ENCODE measurements around the gene SLC36A1.

SLC36A1 gene

GRCh38 chr5:151451626-151452520, 4.5 kb downstream of the SLC36A1 start:
- DNase-seq (ENCODE audit: low read depth in 3 of 3) = no peak

- DNase-seq (ENCODE audit: low read depth in 3 of 3) = no peak
Measured at GRCh38 chr5:151454166-151454565, 6.8 kb downstream of the SLC36A1 start.

GRCh38 chr5:151454889-151455288, 7.5 kb downstream of the SLC36A1 start:
- DNase-seq (ENCODE audit: low read depth in 3 of 3) = no peak

- DNase-seq (ENCODE audit: low read depth in 3 of 3) = no peak
Measured at GRCh38 chr5:151456321-151456940, 9.0 kb downstream of the SLC36A1 start.

GRCh38 chr5:151458314-151458713, 10.9 kb downstream of the SLC36A1 start:
- no peak for DNase-seq (ENCODE audit: low read depth in 3 of 3)

GRCh38 chr5:151459680-151460324, 12.4 kb downstream of the SLC36A1 start:
- no peak for DNase-seq (ENCODE audit: low read depth in 3 of 3)

- no peak for DNase-seq (ENCODE audit: low read depth in 3 of 3)
Measured at GRCh38 chr5:151461312-151461711, 13.9 kb downstream of the SLC36A1 start.

- DNase-seq (ENCODE audit: low read depth in 3 of 3) = no peak
Measured at GRCh38 chr5:151463137-151464029, 16.0 kb downstream of the SLC36A1 start.

- DNase-seq (ENCODE audit: low read depth in 3 of 3) = no peak
Measured at GRCh38 chr5:151464101-151464500, 16.7 kb downstream of the SLC36A1 start.

GRCh38 chr5:151465476-151465875, 18.1 kb downstream of the SLC36A1 start:
- DNase-seq (ENCODE audit: low read depth in 3 of 3) = no peak

GRCh38 chr5:151467576-151467975, 20.2 kb downstream of the SLC36A1 start:
- no peak for DNase-seq (ENCODE audit: low read depth in 3 of 3)

- DNase-seq (ENCODE audit: low read depth in 3 of 3) = no peak
Measured at GRCh38 chr5:151469386-151469785, 22.0 kb downstream of the SLC36A1 start.

- no peak for DNase-seq (ENCODE audit: low read depth in 3 of 3)
Measured at GRCh38 chr5:151469992-151470391, 22.6 kb downstream of the SLC36A1 start.

- DNase-seq (ENCODE audit: low read depth in 3 of 3) = no peak
Measured at GRCh38 chr5:151470439-151470838, 23.0 kb downstream of the SLC36A1 start.

- no peak for DNase-seq (ENCODE audit: low read depth in 3 of 3)
Measured at GRCh38 chr5:151471276-151471675, 23.9 kb downstream of the SLC36A1 start.

GRCh38 chr5:151474799-151475198, 27.4 kb downstream of the SLC36A1 start:
- DNase-seq (ENCODE audit: low read depth in 3 of 3) = no peak

GRCh38 chr5:151475388-151475787, 28.0 kb downstream of the SLC36A1 start:
- DNase-seq (ENCODE audit: low read depth in 3 of 3) = no peak

- no peak for DNase-seq (ENCODE audit: low read depth in 3 of 3)
Measured at GRCh38 chr5:151476016-151476415, 28.6 kb downstream of the SLC36A1 start.

GRCh38 chr5:151477101-151477500, 29.7 kb downstream of the SLC36A1 start:
- no peak for DNase-seq (ENCODE audit: low read depth in 3 of 3)

GRCh38 chr5:151480384-151481293, 33.2 kb downstream of the SLC36A1 start:
- no peak for DNase-seq (ENCODE audit: low read depth in 3 of 3)

GRCh38 chr5:151483176-151483575, 35.8 kb downstream of the SLC36A1 start:
- no peak for DNase-seq (ENCODE audit: low read depth in 3 of 3)

All from stimulated activated CD4-positive, alpha-beta T cell treated with anti-CD3 and anti-CD28 coated beads, TNF-alpha, amount 100 ng/mL, for 24 hours (primary cell).